Central memory CD8-positive, alpha-beta T cell (primary cell): Measurements from ENCODE around the gene ADAMTS12.

Experiments used
- ATAC-seq: fragments of 150-1000 bp; cut with Tn5 transposase; replicated peaks from 2 replicates; pipeline ENCODE4 v1.10.0; 2022; ENCODE audit warnings: mild to moderate bottlenecking, moderate FRiP score, moderate number of reproducible peaks; ENCODE audit not compliant: poor library complexity, severe bottlenecking; ENCODE audit errors: extremely low read depth
- DNase-seq, 2 donors: peaks; one replicate each; pipeline ENCODE4 v3.0.0; 2021; ENCODE audit warnings: low spot score in 2 of 2
- H3K27ac Mint-ChIP-seq: one replicate; pipeline ENCODE4 v1.8.0; 2022; ENCODE audit warnings: low read depth, mild to moderate bottlenecking, moderate library complexity, mixed read lengths
- H3K27me3 Mint-ChIP-seq: one replicate; pipeline ENCODE4 v1.8.0; 2022; ENCODE audit warnings: mixed read lengths
- H3K36me3 Mint-ChIP-seq: one replicate; pipeline ENCODE4 v1.8.0; 2022; ENCODE audit warnings: mild to moderate bottlenecking, moderate library complexity, mixed read lengths; ENCODE audit not compliant: insufficient read depth
- H3K4me1 Mint-ChIP-seq: one replicate; pipeline ENCODE4 v1.8.0; 2022; ENCODE audit warnings: mixed read lengths
- H3K4me3 Mint-ChIP-seq: one replicate; pipeline ENCODE4 v1.8.0; 2022; ENCODE audit warnings: mild to moderate bottlenecking, moderate library complexity, mixed read lengths
- H3K9me3 Mint-ChIP-seq: one replicate; pipeline ENCODE4 v1.8.0; 2022; ENCODE audit warnings: mixed read lengths

The ADAMTS12 gene

DNA sequence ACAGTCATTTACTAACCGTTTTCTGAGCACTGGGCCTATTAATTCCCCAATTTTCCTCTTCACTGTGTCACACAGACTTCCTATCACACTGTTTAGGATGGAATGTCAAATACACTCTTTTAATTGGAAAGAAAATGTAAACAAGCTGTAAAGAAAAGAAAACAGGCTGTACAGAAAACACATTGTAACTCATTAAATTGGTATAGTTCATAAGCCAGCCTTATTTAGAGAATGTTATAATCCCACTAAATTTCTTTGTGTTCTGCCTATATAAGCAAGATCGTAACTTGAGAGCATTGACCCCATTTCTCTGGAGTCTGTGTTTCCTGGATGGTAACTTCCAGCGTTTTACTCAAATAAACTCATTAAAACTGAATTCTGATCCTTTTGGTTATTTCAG is 404.6 kb downstream of the ADAMTS12 start:
- DNase-seq (no peak), ATAC-seq (no peak)
- H3K27me3 Mint-ChIP-seq: no peaks in the 10 kb centered on the region
- no peak overlapping the region for H3K27ac Mint-ChIP-seq
- H3K36me3 Mint-ChIP-seq: no peaks in the 10 kb centered on the region
- no peaks in the 10 kb centered on the region for H3K4me1 Mint-ChIP-seq
- H3K9me3 Mint-ChIP-seq: no peaks in the 10 kb centered on the region
- no peak overlapping the region for H3K4me3 Mint-ChIP-seq

DNA sequence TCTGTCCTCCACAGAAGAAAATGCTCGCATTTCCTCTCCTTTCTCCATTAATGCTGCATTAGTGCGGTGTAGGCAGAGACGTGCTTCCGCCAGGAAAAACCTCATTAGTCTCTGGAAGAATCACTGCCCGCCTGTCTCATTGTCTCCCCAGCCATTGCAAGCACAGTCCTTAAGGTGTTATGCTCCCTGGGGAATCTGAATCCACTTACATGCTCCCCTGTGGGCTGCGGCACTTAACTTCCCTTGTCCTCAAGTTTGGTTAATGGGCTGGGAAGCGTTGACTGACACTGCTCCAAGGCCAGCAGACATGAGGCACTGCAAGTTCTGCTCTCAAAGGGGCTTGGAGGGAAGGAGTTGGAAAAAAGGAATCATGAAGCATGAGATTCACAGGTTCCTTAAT is 409.5 kb downstream of the ADAMTS12 start:
- DNase-seq: no peak
- H3K36me3 Mint-ChIP-seq: peaks cover 2% of the 10 kb centered on the region
- ATAC-seq: no peak
- no peaks in the 10 kb centered on the region for H3K27me3 Mint-ChIP-seq
- no peaks in the 10 kb centered on the region for H3K9me3 Mint-ChIP-seq
- no peaks in the 10 kb centered on the region for H3K4me1 Mint-ChIP-seq
- H3K4me3 Mint-ChIP-seq: no peak overlapping the region
- no peak overlapping the region for H3K27ac Mint-ChIP-seq

DNA sequence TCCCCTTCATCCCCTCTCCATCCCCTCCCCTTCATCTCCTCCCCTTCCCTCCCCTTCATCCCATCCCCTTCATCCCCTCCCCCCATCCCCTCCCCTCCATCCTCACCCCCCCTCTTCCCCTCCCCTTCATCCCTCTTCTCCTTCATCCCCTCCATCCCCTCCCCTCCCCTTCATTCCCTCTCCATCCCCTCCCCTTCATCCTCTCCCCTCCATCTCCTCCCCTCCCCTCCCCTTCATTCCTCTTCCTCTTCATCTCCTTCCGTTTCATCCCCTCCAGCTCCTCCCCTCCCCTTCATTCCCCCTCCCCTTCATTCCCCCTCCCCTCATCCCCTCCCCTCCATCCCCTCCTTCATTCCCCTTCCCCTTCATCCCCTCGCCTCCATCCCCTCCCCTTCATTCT is 410.9 kb downstream of the ADAMTS12 start:
- ATAC-seq (no peak), DNase-seq (no peak)
- H3K4me1 Mint-ChIP-seq: no peaks in the 10 kb centered on the region
- no peak overlapping the region for H3K4me3 Mint-ChIP-seq
- no peak overlapping the region for H3K27ac Mint-ChIP-seq
- H3K9me3 Mint-ChIP-seq: no peaks in the 10 kb centered on the region
- no peaks in the 10 kb centered on the region for H3K27me3 Mint-ChIP-seq
- H3K36me3 Mint-ChIP-seq: peaks cover 2% of the 10 kb centered on the region

DNA sequence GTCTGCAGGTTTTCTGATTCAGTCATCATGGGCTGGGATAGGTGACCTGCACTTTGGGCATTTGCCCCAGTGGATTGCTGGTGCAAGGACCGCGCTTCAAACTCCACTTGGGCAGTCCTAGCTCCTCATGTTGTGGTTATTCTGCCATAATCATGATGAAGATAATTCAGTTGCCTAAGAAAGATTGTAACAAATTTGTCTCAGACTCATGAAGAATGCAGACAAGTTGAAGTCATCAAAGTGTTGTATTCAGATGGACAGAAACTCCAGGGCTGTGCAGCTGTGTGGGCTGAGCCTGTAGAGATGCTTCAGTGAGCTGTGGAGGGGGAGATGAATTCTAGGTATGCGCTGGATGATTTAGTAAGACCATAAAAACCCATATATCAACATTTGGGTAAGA is 412.5 kb downstream of the ADAMTS12 start:
- Mint-ChIP-seq H3K9me3 (no peaks in the 10 kb centered on the region), H3K27me3 (no peaks in the 10 kb centered on the region), H3K4me3 (no peak overlapping the region), H3K36me3 (peaks cover 4% of the 10 kb centered on the region), H3K27ac (no peak overlapping the region), H3K4me1 (no peaks in the 10 kb centered on the region)
- DNase-seq (no peak), ATAC-seq (no peak)

DNA sequence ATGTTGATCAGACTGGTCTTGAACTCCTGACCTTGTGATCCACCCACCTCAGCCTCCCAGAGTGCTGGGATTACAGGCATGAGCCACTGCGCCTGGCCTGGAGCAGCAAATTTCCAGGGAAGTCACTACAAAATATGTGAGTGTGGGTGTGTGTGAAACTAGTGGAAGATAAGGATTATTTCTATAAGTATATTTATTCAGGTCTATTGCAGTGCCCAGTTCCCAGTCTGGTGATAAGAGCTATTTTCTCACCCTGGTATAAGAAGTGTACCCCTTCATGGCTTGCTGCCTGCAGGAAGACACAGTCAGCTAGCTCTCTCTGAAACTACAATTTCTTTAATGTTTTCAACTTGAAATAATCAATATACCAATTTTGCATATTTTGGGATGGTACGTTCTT is 414.0 kb downstream of the ADAMTS12 start:
- H3K27me3 Mint-ChIP-seq: no peaks in the 10 kb centered on the region
- no peak overlapping the region for H3K27ac Mint-ChIP-seq
- no peak for DNase-seq
- peaks cover 8% of the 10 kb centered on the region for H3K36me3 Mint-ChIP-seq
- no peaks in the 10 kb centered on the region for H3K4me1 Mint-ChIP-seq
- no peak overlapping the region for H3K4me3 Mint-ChIP-seq
- H3K9me3 Mint-ChIP-seq: no peaks in the 10 kb centered on the region
- no peak for ATAC-seq

DNA sequence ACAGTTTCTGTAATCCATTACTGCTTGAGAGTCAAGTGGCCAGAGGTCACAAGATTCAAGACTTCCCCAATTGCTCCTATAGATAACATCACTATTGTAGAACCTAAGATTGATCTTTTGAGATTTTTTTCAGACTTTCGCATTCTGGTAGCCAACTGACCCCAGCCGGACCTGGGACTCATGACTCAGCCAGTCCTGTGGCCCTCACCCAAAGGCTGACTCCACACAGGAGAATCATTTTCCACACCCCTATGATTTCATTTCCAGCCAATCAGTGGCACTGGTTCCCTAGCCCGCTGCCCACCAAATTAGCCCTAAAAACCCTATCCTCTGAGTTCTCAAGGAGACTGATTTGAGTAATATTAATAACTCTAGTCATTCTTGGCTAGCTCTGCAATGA is 414.8 kb downstream of the ADAMTS12 start:
- H3K4me3 Mint-ChIP-seq: no peak overlapping the region
- no peaks in the 10 kb centered on the region for H3K27me3 Mint-ChIP-seq
- DNase-seq (no peak), ATAC-seq (no peak)
- peaks cover 8% of the 10 kb centered on the region for H3K36me3 Mint-ChIP-seq
- no peaks in the 10 kb centered on the region for H3K4me1 Mint-ChIP-seq
- H3K27ac Mint-ChIP-seq: no peak overlapping the region
- no peaks in the 10 kb centered on the region for H3K9me3 Mint-ChIP-seq

DNA sequence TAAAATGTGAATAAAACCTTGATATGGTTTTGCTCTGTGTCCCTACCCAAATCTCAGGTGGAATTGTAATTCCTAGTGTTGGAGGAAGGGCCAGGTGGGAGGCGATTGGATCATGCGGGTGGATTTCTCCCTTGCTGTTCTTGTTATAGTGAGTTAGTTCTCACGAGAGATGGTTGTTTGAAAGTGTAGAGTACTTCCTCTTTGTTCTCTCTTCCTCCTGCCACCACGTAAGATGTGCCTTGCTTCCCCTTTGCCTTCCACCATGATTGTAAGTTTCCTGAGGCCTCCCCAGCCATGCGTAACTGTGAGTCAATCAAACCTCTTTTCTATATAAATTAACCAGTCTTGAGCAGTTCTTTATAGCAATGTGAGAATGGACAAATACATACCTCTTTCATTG is 416.1 kb downstream of the ADAMTS12 start:
- Mint-ChIP-seq H3K4me3 (no peak overlapping the region), H3K27ac (no peak overlapping the region), H3K9me3 (no peaks in the 10 kb centered on the region), H3K4me1 (no peaks in the 10 kb centered on the region), H3K27me3 (no peaks in the 10 kb centered on the region), H3K36me3 (peaks cover 14% of the 10 kb centered on the region)
- no peak for ATAC-seq
- DNase-seq: no peak

DNA sequence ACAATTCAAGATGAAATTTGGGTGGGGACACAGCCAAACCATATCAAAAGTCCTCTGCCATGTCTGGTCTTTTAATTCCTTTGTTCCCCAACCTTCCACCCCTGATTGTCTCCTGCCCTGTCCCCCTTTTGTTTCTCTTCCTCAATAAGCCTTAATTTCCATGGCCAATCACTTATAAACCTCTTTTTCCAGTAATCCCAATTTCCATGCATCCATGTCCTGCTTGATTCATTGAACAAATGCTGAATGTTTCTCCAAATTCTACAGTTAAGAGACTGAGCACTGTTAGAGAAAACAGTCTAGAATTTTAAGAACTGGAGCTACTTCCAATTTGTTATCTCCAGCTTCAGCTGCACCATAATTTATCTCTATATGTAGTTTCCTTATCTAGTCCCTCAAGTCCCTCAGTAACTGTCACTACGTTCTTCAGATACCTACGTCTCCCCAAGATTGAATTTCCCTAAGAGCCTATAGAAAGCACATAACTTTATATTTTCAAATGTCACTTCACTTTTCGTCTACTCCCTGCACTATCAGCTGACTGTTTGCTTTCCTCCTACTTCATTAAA is 416.8 kb downstream of the ADAMTS12 start:
- DNase-seq: no peak
- no peaks in the 10 kb centered on the region for H3K4me1 Mint-ChIP-seq
- no peak overlapping the region for H3K4me3 Mint-ChIP-seq
- ATAC-seq: no peak
- no peak overlapping the region for H3K27ac Mint-ChIP-seq
- peaks cover 16% of the 10 kb centered on the region for H3K36me3 Mint-ChIP-seq
- no peaks in the 10 kb centered on the region for H3K27me3 Mint-ChIP-seq
- no peaks in the 10 kb centered on the region for H3K9me3 Mint-ChIP-seq

DNA sequence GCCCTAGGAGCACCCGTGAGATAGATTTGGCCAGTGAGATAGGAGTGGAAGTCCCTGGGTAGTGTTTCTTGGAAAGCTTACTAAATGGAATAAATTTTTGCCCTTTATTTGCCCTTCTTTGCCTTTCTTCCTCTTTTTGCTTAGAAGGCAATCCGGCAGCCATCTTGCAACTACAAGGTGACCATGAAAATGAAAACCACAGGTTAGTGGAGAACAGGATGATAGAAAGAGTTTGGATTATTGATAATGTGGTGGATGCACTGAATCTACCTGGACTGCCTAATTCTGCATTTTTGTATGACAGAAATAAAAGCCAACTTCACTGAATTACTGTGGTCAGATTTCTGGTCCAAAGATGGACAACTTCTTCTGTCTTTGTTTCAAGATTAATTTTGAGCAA is 417.8 kb downstream of the ADAMTS12 start:
- ATAC-seq (no peak), DNase-seq (no peak)
- H3K36me3 Mint-ChIP-seq: peaks cover 21% of the 10 kb centered on the region
- no peaks in the 10 kb centered on the region for H3K27me3 Mint-ChIP-seq
- H3K4me3 Mint-ChIP-seq: no peak overlapping the region
- no peak overlapping the region for H3K27ac Mint-ChIP-seq
- no peaks in the 10 kb centered on the region for H3K9me3 Mint-ChIP-seq
- H3K4me1 Mint-ChIP-seq: no peaks in the 10 kb centered on the region
